Stimulated activated CD4-positive, alpha-beta T cell treated with anti-CD3 and anti-CD28 coated beads, Interleukin-12 subunit alpha, Interleukin-12 subunit beta, amount 100 ng/mL, for 24 hours (primary cell): ENCODE measurements around the gene KIAA1671.

Experiments used
- DNase-seq, 2 experiments: peaks; one replicate each; pipeline ENCODE4 v3.0.0-alpha.2; 2020; ENCODE audit warnings: low read depth in 2 of 2

Gene KIAA1671

DNA sequence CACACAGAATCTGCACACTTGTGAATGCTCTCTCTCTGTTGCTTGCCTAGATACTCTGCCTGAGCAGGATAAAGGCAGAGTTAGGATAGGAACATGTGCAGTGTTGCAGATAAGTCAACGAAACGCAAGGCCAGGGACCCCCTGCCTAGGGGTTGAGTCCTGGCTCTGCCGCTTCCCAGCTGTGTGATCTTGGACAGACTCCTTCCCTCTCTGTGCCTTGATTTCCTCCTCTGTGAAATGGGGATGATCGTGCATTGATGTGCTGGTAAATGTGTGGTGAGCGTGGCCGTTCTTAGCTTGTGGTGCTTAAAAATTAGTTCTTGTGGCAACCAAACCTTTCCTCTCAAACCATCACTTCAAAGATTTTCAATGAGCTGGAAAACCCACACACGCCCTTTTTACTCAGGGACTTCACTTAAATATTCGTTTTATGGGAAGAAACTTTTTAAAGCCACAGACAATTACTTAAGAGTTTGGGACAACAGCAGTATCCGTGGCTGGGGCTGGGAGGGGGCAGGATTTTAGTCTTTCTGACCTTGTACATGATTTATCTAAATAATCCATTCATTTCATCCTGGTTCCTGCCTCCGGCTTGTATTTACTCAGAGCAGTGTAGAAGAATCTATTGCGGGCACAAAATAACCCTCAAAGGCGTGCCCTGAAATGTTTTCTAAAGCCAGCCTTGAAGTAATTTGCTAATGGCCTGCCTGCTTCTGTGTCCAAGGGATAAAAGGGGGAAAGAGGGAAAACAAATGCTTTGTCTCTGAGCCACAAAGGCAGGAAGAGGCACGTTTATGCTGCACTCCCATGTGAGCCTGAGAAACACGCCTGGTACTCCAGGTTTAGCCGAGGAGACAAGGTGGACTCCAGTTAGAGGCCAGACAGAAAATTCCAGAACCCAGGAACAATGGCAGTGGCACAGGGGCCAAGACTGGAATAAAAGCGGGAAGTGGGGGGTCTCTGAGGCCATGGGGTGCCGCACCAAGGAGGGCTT is 162.2 kb downstream of the KIAA1671 start:
- DNase-seq: no peak

DNA sequence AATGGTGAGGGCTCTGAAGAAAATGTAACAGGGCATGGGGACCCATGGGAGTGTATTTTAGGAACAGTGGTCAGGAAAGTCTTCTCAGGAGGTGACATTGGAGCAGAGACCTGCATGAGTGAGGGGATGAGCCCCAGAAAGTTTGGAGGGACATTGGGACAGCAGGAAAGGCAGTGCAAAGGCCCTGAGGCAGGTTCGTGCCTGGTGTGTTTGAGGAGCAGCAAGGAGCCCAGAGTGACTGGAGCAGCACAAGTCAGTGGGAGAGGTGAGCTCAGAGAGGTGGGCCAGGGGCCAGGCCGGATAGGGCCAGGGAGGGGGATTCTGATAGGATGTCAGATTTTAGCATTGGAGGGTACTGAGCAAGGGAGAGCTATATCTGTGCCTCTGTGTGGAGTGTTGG is 167.1 kb downstream of the KIAA1671 start:
- DNase-seq: no peak

DNA sequence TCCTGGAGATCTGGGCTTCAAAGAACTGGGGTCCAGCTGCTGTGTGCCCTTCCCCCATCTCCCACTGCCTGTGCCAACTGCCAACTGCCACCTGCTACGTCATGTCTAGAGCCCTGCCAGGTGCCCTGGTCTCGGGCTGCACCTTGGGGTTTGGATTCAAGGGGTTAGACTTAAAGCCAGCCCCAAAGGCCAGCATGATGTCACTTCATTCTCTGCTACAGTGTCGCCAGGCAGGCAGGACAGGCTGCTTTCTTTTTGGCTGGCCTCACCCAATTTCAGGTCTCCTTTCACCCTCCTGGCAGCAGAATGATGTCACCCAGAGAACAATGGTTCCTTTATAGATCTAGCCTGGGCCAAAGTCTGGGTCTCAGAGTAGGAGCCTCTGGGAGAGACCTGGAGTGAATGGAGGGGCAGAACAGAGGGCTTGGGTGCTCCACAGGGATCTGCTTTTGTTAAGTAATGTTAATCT is 167.6 kb downstream of the KIAA1671 start:
- DNase-seq: no peak

DNA sequence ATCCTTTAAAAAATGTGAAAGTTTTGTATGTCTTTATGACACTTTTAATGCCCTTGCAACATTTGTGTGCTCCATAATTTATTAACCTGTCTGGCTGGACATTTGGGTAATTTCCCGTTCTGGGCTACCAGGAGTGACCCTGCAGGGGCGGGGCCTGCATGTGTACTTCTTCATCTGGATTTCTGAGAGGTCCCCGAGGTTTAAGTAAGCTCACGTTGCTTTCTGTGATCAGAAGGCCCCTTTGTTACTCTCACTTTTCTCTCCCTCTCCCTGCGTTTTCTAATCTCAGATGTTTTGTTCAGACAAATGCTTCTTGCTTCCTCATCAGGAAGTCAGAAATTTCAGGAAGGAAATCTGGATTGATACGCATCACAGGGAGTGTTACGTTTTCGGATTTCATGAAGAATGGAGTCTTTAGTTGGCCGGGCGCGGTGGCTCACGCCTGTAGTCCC is 168.3 kb downstream of the KIAA1671 start:
- DNase-seq: no peak

DNA sequence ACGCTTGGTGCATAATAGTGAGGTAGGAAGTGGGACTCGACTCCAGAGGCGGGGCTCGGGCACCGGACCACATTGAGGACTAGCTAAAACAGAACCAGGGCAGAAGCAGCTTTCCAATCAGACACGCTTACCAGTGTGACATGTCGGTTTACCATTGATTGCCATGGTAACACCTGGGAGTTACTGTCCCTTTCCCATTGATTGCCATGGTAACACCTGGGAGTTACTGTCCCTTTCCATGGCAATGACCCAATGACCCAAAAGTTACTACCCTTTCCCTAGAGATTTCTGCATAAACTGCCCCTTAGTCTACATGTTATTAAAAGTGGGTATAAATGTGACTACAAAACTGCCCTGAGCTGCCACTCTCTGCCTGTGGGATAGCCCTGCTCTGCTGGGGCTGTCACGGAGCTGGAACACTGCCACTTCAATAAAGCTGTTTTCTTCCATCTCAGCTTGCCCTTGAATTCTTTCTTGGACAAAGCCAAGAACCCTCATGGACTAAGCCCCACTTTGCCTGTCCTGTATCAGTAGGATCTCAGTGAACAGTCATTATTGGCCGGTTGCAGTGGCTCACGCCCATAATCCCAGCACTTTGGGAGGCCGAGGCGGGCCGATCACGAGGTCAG is 169.7 kb downstream of the KIAA1671 start:
- DNase-seq: no peak

DNA sequence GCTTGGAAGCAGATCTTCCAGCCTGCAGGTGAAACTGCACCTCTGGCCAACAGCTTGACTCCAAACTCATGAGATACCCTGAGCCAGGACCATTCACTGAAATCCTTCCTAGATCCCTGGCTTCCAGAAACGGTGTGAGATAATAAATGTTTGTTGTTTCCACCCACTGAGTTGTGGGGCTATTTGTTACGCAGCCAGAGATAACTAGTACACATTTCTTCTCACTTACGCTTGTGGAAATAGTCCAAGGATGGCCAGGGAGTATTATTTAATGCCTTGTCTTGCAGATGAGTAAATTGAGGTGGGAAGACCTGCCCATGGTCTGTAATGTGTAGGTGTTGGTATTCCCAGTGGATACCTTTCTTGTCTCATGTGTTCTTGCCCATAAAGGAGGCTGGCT is 171.2 kb downstream of the KIAA1671 start:
- no peak for DNase-seq

DNA sequence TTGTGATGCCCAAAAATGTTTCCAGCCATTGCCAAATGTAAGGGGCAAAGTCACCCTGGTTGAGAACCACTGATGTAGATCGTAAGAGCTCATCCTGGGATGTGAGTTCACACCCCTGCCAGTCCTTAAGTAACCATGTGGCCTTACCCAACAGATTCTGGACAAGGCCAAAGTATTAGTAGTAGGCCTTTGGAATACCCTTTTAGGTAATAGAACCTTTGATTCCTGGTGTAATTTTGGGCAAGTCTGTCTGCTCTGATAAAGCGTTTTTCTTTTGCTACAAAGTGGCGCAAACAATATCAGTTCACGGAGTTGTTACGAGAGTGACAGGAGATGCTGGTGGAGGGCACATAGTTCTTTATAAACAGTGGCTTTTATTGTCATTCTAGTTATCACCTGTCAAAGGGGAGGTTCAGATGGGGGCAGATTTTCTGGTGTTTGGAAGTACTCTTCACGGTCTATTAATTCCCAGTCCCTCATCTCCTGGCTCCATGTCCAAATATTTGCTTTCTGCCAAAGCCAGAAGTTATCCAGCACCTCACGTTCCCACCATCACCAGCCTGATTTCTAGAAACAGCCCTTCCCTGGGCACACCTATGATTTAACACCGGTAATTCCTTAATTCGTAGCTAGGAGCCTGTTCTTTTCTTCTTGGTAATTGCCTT is 173.3 kb downstream of the KIAA1671 start:
- no peak for DNase-seq

DNA sequence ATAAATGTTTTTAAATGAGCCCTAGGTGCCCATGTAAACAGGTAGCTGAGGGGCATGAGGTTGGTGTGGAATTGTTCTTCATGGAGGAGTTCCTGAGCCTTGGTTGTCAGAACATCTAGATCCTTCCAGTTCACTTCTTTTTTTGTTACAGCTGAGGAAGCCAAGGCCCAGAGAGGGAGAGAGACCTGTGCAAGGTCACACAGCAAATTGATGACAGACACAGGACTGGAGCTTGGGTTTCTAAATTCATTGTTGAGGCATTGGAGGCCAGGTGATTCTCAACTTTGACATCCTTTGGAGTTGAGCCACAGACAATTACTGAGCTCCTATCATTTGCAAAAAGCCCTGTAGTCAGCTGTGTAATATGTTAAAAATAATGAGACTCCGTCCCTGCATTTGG is 174.0 kb downstream of the KIAA1671 start:
- no peak for DNase-seq

DNA sequence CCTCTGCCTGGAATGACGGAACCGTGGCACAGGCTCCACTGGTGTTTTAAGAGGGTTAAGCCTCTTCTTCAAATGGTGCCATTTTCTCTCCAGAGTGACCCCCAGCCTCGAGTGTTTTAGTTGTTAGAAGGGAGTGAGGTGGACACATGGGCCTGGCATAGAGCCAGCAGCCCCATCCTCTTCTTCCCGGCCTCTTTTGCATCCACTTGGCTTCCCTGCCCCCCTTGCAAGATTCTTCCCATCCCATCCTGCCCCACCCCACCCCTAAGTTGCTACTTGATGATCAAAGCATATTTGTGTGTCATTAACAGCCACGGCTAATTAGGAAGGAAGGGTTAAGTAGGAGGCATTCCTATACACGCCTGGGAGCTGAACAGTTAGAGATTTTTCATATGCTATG is 174.8 kb downstream of the KIAA1671 start:
- DNase-seq: no peak

DNA sequence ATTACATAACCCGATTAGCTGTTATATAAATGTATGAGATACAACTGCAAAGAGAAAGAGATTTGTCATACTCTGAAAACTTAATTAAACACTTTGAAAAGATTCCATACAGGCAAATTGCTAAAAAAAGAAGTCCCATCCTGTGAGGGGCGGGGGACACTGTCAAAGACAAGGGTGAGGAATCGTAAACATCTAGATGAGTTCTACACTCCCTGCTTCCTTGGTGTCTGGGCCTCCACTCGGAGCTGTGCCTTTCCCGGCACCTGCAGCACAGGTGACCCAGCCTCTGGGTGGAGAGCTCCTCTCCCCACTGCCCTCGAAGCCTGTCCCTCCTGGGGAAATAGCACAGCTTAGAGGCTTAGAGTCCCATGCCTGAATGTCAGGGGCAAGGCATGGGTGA is 177.9 kb downstream of the KIAA1671 start:
- DNase-seq: no peak

DNA sequence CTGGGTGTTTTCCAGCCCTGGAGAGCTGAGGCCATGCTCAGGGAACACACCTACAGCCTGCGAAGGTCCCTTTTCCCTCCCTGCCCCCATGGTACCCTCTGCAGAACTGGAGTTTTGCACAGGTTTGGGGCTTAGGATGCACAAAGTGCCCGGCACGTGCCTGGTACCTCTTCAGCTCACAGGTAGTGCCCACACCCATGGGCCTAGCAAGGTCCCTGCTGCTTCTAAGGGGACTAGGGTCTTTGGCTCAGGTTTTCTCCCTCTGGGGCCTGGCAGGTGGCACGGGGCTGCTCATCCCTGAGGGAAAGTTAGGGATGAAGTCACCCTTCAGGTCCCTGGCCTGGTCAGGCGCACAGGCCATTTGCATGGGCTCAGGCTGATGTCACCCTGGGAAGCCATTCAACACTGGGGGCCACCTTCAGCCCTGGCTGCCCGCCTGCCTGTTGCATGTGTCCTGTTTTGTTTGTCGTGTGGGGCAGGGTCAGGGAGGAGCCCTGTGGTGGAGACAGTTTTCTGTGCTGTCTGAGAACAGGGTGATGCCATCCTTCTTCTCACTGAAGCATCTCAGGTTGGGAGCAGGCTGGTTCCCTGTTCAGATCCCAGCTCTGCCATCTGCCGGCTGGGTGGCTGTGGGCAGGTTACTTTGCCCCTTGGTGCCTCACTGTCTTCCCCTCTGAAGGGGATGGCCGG is 178.8 kb downstream of the KIAA1671 start:
- DNase-seq: no peak

DNA sequence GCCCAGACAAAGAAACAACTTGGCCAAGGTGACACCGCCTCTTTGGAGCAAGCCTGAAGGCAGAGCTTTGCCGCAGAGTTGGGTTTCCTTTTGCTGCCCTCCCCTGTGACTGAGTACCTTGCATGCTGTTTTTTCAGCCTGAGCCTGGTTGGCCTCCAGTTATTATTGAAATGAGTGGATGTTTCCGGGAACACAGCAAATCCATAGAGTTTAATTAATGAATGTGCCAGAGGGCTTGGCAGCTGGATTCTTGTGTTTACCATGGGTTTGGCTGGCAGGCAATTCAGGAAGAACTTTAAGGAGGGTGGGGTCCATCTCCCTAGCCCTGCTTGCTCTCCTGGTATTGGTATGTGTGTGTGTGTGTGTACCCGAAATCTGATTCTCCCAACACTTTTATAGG is 181.5 kb downstream of the KIAA1671 start:
- no peak for DNase-seq

DNA sequence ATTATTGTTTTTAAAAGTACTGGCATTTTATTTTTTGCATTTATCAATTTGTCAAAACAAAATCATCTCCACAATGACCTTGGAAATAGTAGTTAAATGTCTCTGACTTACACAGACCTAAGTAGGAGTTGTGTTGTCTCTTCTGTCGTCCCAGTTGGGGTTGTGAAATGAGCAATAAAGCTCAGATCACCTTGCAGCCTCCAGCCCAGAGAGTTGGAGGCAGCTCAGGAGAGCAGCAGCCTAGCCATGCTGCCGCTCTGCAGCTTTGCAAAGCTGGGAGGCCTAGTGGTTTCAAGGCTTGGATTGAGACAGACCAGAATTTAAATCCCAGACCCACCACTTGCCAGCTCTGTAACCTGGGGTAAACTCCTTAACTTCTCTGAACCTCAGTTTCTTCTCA is 181.9 kb downstream of the KIAA1671 start:
- DNase-seq: no peak

DNA sequence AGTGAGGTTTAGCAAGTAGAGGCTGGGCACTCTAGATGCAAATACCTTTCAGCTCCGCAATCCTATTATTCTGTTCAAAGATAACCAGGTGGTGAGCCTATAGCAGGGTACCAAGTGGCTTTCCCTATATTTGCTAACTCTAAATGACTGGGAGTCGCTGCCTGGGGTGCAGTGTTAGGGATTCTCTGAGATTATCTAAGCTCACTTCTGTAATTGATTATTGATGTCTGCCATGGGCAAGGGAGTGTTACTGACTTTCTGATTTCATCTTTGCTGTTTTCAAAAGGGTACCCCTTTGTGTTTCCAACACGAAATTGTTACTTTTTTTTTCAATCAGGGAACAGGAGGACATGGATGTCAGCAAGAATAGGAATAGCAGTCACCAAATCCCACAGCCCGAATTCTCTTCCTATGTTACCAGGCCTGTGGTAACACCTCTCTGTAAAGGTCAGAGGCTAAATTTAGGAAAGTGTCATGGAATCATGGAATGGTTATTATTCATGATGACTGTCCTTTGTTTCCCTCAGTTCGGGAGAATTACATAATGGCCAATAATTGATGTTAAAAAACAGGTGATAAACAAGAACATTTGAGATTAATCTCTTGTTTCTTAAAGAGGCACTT is 184.5 kb downstream of the KIAA1671 start:
- DNase-seq: no peak

DNA sequence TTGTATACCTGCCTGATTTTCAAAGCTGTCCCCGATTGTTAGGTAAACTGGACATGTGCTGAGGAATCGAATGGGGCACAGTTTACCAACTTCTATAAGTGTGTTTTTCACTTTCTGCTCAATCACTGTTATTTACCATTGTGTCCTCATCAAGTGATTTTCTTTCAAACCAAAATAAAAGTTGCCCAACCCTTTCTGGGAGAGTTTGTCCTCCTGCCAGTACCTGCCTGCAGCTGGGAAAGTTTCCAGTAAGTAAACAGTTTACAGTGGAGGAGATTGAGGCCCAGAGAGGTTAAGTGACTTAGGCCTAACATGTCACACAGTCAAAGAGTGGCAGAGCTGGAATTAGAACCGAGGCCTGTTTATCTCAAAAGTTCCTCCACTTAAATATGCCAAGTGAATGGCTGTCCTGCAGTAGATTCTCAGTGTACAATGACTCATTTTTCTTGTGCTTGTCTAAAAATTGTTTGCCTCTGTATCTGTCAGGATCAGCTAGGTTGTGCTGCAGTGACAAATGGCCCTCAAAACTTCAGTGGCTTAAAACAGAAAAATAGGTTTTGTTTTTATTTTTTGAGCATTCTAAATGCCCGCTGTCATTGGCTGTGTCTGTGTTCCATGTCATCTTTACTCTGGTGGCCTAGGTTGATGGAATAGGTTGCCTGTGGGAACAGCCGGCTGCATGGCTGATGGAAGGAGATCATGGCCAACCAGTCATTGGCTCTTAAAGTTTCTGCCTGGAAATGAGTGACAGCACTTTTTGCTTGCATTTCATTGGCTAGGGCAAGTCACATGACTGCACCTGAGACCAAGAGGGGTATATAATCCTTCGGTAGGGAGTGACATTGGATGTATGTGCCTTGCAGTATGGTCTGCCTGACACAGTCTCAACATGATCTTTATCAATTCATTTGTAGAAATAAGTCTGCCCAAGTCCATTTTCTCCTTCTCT is 185.3 kb downstream of the KIAA1671 start:
- DNase-seq: no peak

DNA sequence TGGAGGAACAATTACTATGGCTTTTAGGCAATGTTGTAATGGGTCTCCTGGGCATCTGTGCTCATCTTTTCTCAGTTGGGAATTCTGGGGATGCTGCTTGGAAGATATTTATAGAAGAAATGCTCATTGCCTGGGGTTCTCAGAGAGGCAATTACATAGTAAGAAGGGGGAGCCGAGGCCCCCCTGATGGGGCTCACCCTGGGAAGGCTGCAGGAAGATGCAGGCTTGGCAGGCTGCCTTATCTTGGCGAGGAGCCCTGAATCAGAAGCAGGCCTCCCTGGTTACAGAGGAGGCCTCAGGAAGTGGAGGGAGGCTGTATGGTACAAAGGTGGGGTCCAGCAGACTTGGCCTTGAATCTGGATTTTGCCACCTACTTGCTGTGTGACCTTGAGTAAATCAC is 186.5 kb downstream of the KIAA1671 start:
- no peak for DNase-seq

DNA sequence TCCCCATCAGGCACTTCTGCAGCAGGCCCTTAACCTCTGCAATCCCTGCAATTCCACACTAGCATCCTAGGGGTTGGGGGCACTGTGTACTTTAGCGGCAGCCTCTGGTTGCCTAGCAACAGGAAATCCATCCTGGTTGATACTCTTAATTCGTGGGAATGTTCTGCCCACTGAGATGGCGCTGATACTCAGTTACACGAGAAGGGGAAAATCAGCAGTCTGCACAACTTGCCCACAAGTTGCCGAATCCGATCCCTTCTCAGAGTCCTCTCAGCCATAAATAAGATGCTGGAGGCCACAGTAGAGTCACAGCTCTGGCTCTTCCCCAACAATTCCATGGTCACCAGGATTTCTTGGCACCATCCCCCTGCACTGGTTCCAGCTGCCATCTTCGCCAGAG is 189.6 kb downstream of the KIAA1671 start:
- DNase-seq: no peak

DNA sequence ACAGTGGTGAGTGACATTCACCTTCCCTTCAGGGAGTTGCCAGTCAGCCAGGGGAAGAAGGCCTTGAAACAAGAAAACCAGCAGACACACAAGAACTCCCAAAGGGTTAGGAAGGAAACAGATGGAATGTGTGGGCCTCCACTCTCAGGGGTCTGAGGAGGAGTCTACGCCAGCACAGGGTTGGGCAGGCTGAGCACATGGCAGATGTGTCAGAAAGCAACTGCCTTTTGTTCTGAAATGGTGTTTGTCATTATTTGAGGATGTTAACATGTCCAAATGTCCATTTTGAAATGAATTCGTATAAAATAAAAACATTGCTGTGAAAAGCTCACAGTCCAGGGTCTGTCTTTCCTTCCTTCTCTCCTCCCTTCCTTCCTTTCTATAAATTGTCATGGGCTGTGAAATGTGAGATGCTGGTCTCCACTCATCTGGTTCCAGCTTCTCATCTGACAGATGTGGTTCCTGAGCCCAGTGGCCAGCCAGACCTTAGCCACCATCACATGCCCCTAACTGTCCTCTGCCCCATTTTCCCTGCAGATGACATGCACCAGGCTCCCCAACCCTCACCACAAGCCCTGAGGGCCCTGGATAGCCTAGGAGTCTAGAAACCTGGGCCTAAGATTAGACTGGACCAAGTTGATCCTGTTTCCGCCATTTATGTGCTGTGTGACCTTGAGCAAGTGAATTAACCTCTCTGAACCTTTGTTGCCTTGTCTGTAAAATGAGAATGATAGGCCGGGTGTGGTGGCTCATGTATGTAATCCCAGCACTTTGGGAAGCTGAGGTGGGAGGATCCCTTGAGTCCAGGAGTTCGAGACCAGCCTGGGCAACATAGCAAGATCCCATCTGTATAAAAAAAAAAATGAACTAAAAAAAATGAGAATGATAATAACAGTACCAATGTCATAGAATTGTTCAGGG is 190.9 kb downstream of the KIAA1671 start:
- no peak for DNase-seq

DNA sequence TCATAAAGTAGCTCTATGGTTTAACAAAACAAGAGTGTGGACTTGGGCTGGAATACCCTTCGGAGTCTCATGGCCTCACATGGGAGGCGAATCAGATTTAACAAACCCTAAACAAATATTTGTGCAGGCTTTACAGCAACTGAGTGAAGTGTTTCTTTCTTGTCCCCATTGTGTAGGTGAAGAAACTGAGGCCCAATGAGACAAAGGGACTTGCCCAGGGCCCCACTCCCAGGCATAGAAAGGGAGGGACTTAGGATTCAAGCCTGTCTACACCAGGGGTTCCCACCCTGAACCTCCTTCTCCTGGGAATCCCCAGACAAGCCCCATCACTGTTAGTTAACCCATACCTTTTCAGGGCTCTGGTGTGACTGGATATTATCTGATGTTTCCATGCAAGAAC is 192.0 kb downstream of the KIAA1671 start:
- DNase-seq: no peak
